Stimulated activated CD8-positive, alpha-beta memory T cell treated with anti-CD3 and anti-CD28 coated beads, Interleukin-12 subunit alpha, Interleukin-12 subunit beta, amount 100 ng/mL, for 24 hours (primary cell): ENCODE measurements around the gene SPCS3.
"Not testable (repeated sequence)": the region's sequence is repeated elsewhere in the genome, so short reads cannot be mapped to it uniquely, and the experiment has no call there.

ENCODE experiments used
- DNase-seq: peaks from one replicate; pipeline ENCODE4 v3.0.0-alpha.2; 2020; ENCODE audit errors: extremely low read depth

The SPCS3 gene

GRCh38 chr4:176319704-176320339 lies at the start of gene SPCS3:
Gene SPCS3 (plus strand): TSS chr4:176319966. CDS start chr4:176320077, 111 bp downstream.
- DNase-seq, result peak; percentile 88

- no peak for DNase-seq
These were observed 49.1 kb upstream of the SPCS3 start for GRCh38 chr4:176270669-176271068.

GRCh38 chr4:176271749-176272148 lies 48.0 kb upstream of the SPCS3 start:
- no peak for DNase-seq

- DNase-seq, result no peak
These were observed 47.0 kb upstream of the SPCS3 start for GRCh38 chr4:176272799-176273198.

GRCh38 chr4:176273736-176274135 lies 46.0 kb upstream of the SPCS3 start:
- no peak for DNase-seq

- DNase-seq, result no peak
These were observed 45.3 kb upstream of the SPCS3 start for GRCh38 chr4:176274441-176274840.

- DNase-seq, result no peak
These were observed 43.1 kb upstream of the SPCS3 start for GRCh38 chr4:176276710-176277109.

- DNase-seq, result no peak
These were observed 42.4 kb upstream of the SPCS3 start for GRCh38 chr4:176277162-176277904.

GRCh38 chr4:176279560-176279959 lies 40.2 kb upstream of the SPCS3 start:
- not testable (repeated sequence) for DNase-seq

GRCh38 chr4:176286728-176287127 lies 33.0 kb upstream of the SPCS3 start:
- DNase-seq, result no peak

GRCh38 chr4:176287546-176287945 lies 32.2 kb upstream of the SPCS3 start:
- no peak for DNase-seq

GRCh38 chr4:176288020-176288419 lies 31.7 kb upstream of the SPCS3 start:
- DNase-seq, result no peak

- DNase-seq, result no peak
These were observed 30.2 kb upstream of the SPCS3 start for GRCh38 chr4:176289561-176289960.

GRCh38 chr4:176290520-176290919 lies 29.2 kb upstream of the SPCS3 start:
- no peak for DNase-seq

- no peak for DNase-seq
These were observed 28.0 kb upstream of the SPCS3 start for GRCh38 chr4:176291748-176292147.

- DNase-seq, result no peak
These were observed 26.8 kb upstream of the SPCS3 start for GRCh38 chr4:176292920-176293319.

GRCh38 chr4:176293660-176294059 lies 26.1 kb upstream of the SPCS3 start:
- DNase-seq, result no peak

GRCh38 chr4:176295907-176296306 lies 23.9 kb upstream of the SPCS3 start:
- DNase-seq, result not testable (repeated sequence)

GRCh38 chr4:176298664-176299063 lies 21.1 kb upstream of the SPCS3 start:
- DNase-seq, result no peak

- DNase-seq, result no peak
These were observed 19.7 kb upstream of the SPCS3 start for GRCh38 chr4:176300036-176300435.

GRCh38 chr4:176300565-176300964 lies 19.2 kb upstream of the SPCS3 start:
- DNase-seq, result no peak

- DNase-seq, result no peak
These were observed 17.2 kb upstream of the SPCS3 start for GRCh38 chr4:176302283-176303275.
